Ovary (tissue), 9 donors: ENCODE data around the gene USP9X. TPM values are rescaled to one million over a fixed set of nuclear protein-coding genes. Genes with fewer than 3 reads are reported as not detected.

Experiments
- DNase-seq, 5 donors: peaks; one replicate each; pipeline ENCODE4 v3.0.0-alpha.2; 2019 to 2020
- H3K27ac ChIP-seq, 2 donors: fragments of 200-600 bp; one replicate each; pipeline versions ENCODE4 v1.5.1 to v1.8.0; 2019 to 2022
- H3K27me3 ChIP-seq: fragments of 200-600 bp; one replicate; pipeline ENCODE4 v1.8.0; 2022
- H3K36me3 ChIP-seq: fragments of 200-600 bp; sonication (generic); one replicate; pipeline ENCODE4 v1.5.1; 2019
- H3K4me1 ChIP-seq: one replicate; pipeline ENCODE4 v1.8.1; 2013; ENCODE audit warnings: mild to moderate bottlenecking, moderate library complexity; ENCODE audit not compliant: insufficient read depth
- H3K4me3 ChIP-seq: fragments of 200-600 bp; sonication (generic); one replicate; pipeline ENCODE4 v1.5.1; 2017
- H3K9me3 ChIP-seq, 2 donors: fragments of 200-600 bp in 1 of 2; sonication (generic) in 1 of 2; one replicate each; pipeline versions ENCODE4 v1.5.1 to v1.8.1; 2013 to 2019; ENCODE audit warnings: mild to moderate bottlenecking in 1 of 2, moderate library complexity in 1 of 2
- EP300 ChIP-seq: sonication (generic); formaldehyde crosslinking; IDR thresholded peaks from one replicate; pipeline ENCODE4 v1.6.1; 2017; ENCODE audit warnings: antibody characterized with exemption
- POLR2A ChIP-seq: fragments of 450-650 bp; IDR thresholded peaks from one replicate; pipeline ENCODE4 v1.6.1; 2017; ENCODE audit warnings: antibody characterized with exemption, mild to moderate bottlenecking, moderate library complexity
- WGBS, 3 donors: extraction: QIAGEN DNeasy Blood & Tissue Kit in 1 of 3; methylation state at CpG; one replicate each; pipeline versions ENCODE4 v1.1.5 to v1.1.7; 2013 to 2017; 5-methylcytosine and 5-hydroxymethylcytosine counted together
- intact Hi-C, 4 donors: fragments of 100-400 bp; cut with DNase I; formaldehyde crosslinking; loops; one replicate each; pipeline versions ENCODE4 v1.11.0 to v1.15.1; 2022 to 2023
- polyA plus RNA-seq, 2 donors: library from polyadenylated mRNA; stranded (reverse); fragments of 200-250 nt in 1 of 2; fragments of 350-450 nt in 1 of 2; fragmentation: Illumina TruSeq in 1 of 2; extraction: RNeasy Lipid Tissue Mini Kit (QIAGEN cat#74804) in 1 of 2; gene quantifications; one replicate each; pipeline ENCODE4 v1.2.3, GENCODE V29; 2013 to 2014
- total RNA-seq, 7 donors: library from RNA; depleted of rRNA in 2 of 7; stranded (reverse); fragments of >200 nt in 2 of 7; fragmentation: NEBNext Ultra II Directional in 3 of 7; extraction: Animal tissue kit (Norgen Biotek cat#: 25700) in 3 of 7; gene quantifications; one replicate each; pipeline versions ENCODE4 v1.1.0 to v1.2.4, GENCODE V29; 2016 to 2023
- TF ChIP-seq, protein P1 (sequence below), 3 donors: fragments of 450-650 bp in 2 of 3; fragments of 200-600 bp in 1 of 3; IDR thresholded peaks; one replicate each; pipeline versions ENCODE4 v1.5.1 to v1.8.0; 2016 to 2022; ENCODE audit warnings: antibody characterized with exemption in 3 of 3, mild to moderate bottlenecking in 1 of 3
- donor health status: DM: no; HTN: no; CAD: no; lungs with moderate emphysema.
- donor health status: DM: no; HTN: no; CAD: no.
- donor health status: Bipolar disorder and iron deficiency.
- donor health status: DM: yes; HTN: yes; CAD: no.
- donor health status: DM: no; HTN: no; CAD: no.
- donor health status: DM: yes; HTN: yes; CAD: no.

USP9X gene
- total and polyA plus RNA-seq, 9 donors = 14.2 to 95.1 (median 60.0) TPM

DNA sequence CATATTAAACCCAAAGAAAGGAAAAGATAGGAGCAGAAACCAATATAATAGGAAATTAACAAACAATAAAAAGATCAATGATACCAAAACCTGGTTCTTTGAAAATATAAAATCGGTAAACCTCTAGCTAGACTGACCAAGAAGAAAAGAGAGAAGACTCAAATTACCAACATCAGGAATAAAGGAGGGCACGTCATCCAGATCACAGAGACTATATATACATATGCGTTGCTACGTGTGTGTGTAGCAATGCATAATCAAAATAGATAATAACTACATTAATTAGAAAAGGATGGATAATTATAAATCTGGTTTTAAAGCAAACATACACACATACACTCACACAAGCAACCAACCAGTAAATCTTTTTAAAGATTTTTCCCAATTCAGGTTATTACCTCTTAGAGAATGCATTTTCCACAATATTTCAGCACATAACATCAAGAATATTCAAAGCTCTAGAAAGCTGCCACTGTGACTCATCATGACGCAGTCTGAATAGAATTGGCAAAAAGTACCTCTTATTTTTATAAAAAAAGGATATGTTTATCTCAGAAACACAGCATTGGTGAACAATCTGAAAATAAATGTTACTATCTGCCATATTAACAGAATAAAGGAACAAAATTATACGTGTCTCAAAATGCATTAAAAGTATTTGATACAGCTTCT lies 41.4 kb upstream of the USP9X start:
- Histone ChIP-seq H3K36me3 (no peaks in the 10 kb centered on the region), H3K9me3 (no peaks in the 10 kb centered on the region), H3K4me3 (no peak overlapping the region), H3K27me3 (no peaks in the 10 kb centered on the region), H3K4me1 (no peaks in the 10 kb centered on the region), H3K27ac (no peak overlapping the region)
- intact Hi-C loops = no loop called here
- no peak for DNase-seq
- TF ChIP-seq, protein P1, sequence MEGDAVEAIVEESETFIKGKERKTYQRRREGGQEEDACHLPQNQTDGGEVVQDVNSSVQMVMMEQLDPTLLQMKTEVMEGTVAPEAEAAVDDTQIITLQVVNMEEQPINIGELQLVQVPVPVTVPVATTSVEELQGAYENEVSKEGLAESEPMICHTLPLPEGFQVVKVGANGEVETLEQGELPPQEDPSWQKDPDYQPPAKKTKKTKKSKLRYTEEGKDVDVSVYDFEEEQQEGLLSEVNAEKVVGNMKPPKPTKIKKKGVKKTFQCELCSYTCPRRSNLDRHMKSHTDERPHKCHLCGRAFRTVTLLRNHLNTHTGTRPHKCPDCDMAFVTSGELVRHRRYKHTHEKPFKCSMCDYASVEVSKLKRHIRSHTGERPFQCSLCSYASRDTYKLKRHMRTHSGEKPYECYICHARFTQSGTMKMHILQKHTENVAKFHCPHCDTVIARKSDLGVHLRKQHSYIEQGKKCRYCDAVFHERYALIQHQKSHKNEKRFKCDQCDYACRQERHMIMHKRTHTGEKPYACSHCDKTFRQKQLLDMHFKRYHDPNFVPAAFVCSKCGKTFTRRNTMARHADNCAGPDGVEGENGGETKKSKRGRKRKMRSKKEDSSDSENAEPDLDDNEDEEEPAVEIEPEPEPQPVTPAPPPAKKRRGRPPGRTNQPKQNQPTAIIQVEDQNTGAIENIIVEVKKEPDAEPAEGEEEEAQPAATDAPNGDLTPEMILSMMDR (IDR thresholded peaks at IDR 0.05) = no peak
- TF ChIP-seq POLR2A (no peak), EP300 (no peak)
- WGBS, 3 donors = 72 to 76% (median 75%) methylated on average over 6 of the region's 6 CpGs

DNA sequence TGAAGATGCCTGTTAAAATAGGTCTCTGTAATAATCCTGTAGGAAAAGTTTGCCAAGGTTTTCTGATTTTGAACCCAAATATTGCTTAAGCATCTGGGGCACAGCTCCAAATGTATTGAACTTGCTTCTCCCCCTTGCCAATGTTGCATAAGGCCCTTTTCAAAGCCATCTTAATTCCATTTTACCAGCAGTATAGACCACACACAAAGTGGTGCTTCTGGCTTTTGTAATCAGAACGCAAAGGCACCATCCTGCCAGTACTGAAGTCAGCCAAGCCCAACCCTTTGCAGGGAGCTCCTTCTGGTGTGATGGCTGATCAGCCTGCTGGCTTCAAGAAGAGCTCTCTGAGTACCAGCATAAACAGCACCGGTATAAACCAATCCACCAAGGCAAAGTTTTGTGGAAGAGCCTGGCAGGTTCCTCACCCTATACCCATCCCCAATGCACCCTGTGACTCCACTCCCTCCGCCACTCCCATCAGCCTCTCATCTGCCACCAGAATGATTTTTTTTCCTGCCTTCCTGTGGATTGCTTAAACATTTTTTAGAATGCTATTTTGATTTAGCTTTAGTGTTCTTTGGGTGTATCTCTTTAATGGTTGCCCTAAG lies 39.2 kb upstream of the USP9X start:
- Histone ChIP-seq H3K27ac (no peak overlapping the region), H3K4me1 (no peaks in the 10 kb centered on the region), H3K9me3 (no peaks in the 10 kb centered on the region), H3K27me3 (no peaks in the 10 kb centered on the region), H3K4me3 (no peak overlapping the region), H3K36me3 (no peaks in the 10 kb centered on the region)
- WGBS, 3 donors = 41 to 49% (median 46%) methylated on average over 3 of the region's 3 CpGs
- TF ChIP-seq, protein P1 (IDR thresholded peaks at IDR 0.05) = no peak
- TF ChIP-seq EP300 (no peak), POLR2A (no peak)
- intact Hi-C loops = no loop called here
- no peak for DNase-seq

DNA sequence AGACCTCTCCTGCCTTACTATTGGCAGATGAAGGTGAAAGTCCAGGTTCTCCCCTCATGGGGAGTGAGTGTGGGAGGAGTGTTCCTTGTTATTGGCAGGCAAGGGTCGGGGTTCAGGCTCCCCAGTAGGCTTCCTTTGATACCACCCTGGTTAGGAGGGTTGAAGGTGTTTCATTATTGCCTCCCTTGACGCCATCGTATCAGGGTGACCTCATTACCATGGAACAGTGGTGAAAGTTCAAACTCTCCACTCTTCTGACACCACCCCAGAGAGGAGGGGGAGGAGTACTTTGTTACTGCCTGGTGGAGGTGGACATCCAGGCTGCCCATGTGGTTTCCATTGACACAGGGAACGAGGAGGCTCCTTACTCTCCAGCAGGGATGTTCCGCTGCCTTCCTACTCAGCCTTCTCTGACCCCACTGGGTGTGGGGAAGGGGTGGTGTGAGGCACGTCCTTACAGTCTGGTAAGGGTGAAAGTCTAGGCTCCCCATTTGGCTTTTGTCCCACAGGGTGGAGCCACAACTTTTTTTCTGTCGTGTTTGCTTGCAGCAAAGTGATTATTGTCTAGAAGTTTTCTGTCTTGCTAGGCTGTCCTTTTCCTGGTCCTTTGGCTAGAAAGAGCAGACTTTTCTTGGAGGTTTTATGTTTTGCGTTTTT lies 37.2 kb upstream of the USP9X start:
- Histone ChIP-seq H3K4me3 (no peak overlapping the region), H3K4me1 (no peaks in the 10 kb centered on the region), H3K27ac (no peak overlapping the region), H3K27me3 (no peaks in the 10 kb centered on the region), H3K9me3 (no peaks in the 10 kb centered on the region), H3K36me3 (no peaks in the 10 kb centered on the region)
- no peak for TF ChIP-seq EP300
- TF ChIP-seq, protein P1 (IDR thresholded peaks at IDR 0.05) = no peak
- no peak for TF ChIP-seq POLR2A
- DNase-seq = no peak
- intact Hi-C loops = no loop called here
- 70 to 81% (median 76%) methylated on average over 8 of the region's 8 CpGs for WGBS, 3 donors

DNA sequence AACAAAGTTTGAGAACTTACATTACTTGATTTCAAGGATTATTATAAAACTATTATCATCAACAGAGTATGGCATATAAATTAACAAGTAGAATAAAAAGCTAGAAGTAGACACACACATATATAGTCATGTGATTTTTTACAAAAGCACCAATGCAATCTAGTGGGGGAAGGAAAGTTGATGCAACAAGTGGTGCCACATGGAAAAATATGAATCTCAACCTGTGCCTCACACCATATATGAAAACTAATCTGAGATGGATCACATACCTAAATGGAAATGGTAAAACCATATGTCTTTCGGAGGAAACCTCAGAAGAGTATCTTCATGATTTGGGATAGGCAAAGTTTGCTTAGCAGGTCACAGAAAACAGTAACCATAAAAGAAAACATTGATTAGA lies 34.9 kb upstream of the USP9X start:
- H3K4me1 ChIP-seq = no peaks in the 10 kb centered on the region
- no peaks in the 10 kb centered on the region for H3K36me3 ChIP-seq
- H3K4me3 ChIP-seq = no peak overlapping the region
- intact Hi-C loops = no loop called here
- no peak overlapping the region for H3K27ac ChIP-seq
- H3K9me3 ChIP-seq = no peaks in the 10 kb centered on the region
- no peak for DNase-seq
- no peaks in the 10 kb centered on the region for H3K27me3 ChIP-seq
- no peak for TF ChIP-seq POLR2A
- TF ChIP-seq EP300 = no peak
- TF ChIP-seq, protein P1 (IDR thresholded peaks at IDR 0.05) = no peak
- 88 to 93% (median 89%) methylated on average over 1 of the region's 1 CpG for WGBS, 3 donors
